Caco-2 (cell line): Measurements from ENCODE around the gene SMIM38. TPM values are rescaled to one million over a fixed set of nuclear protein-coding genes. Genes with fewer than 3 reads are reported as not detected.

Source experiments
- BruUV-seq: library from RNA; stranded (reverse); fragments of 400-500 nt; replicated peaks from 2 replicates; lab custom pipeline; 2021; lab: Mats Ljungman, UMichigan
- CTCF ChIA-PET: fragments of 300-600 bp; sonication (Branson Sonifier 250); formaldehyde crosslinking; loops from one replicate; lab custom pipeline; 2022; ENCODE audit warnings: antibody characterized with exemption; lab: Charles Lee
- POLR2A ChIA-PET: fragments of 300-600 bp; sonication (Branson Sonifier 250); formaldehyde crosslinking; loops from one replicate; lab custom pipeline; 2022; ENCODE audit warnings: antibody characterized with exemption; lab: Charles Lee
- DNase-seq, 2 experiments: peaks; one replicate each; pipeline versions ENCODE4 v3.0.0 to v3.0.0-alpha.2; 2020 to 2022
- H3K27me3 ChIP-seq: replicated peaks from 2 replicates; pipeline ENCODE4 v1.6.0; 2011; ENCODE audit warnings: low read length; ENCODE audit not compliant: control insufficient read depth, insufficient read depth
- H3K36me3 ChIP-seq: 2 replicates; pipeline ENCODE4 v1.5.1; 2011; ENCODE audit warnings: low read length; ENCODE audit not compliant: control insufficient read depth, insufficient read depth
- H3K4me1 ChIP-seq: fragments of 250-450 bp; sonication (Bioruptor Pico); 2 replicates; pipeline ENCODE4 v1.5.1; 2020; ENCODE audit warnings: mild to moderate bottlenecking
- H3K4me3 ChIP-seq: 2 replicates; pipeline ENCODE4 v1.5.1; 2011; ENCODE audit warnings: low read depth, mild to moderate bottlenecking, control low read depth, low read length
- H3K9me3 ChIP-seq: fragments of 250-450 bp; sonication (Bioruptor Pico); 2 replicates; pipeline ENCODE4 v1.5.1; 2020; ENCODE audit warnings: mild to moderate bottlenecking, moderate library complexity
- H3K27ac Mint-ChIP-seq: one replicate; pipeline ENCODE4 v1.8.0; 2022; ENCODE audit warnings: mixed read lengths; ENCODE audit not compliant: unreplicated experiment
- H3K27me3 Mint-ChIP-seq: one replicate; pipeline ENCODE4 v1.8.0; 2022; ENCODE audit warnings: mixed read lengths; ENCODE audit not compliant: insufficient read depth, unreplicated experiment
- H3K36me3 Mint-ChIP-seq: one replicate; pipeline ENCODE4 v1.8.0; 2022; ENCODE audit warnings: mild to moderate bottlenecking, mixed read lengths; ENCODE audit not compliant: insufficient read depth, unreplicated experiment
- H3K4me1 Mint-ChIP-seq: one replicate; pipeline ENCODE4 v1.8.0; 2022; ENCODE audit warnings: low read depth, mixed read lengths; ENCODE audit not compliant: unreplicated experiment
- H3K4me3 Mint-ChIP-seq: one replicate; pipeline ENCODE4 v1.8.0; 2022; ENCODE audit warnings: mild to moderate bottlenecking, moderate library complexity, mixed read lengths; ENCODE audit not compliant: unreplicated experiment
- H3K9me3 Mint-ChIP-seq: one replicate; pipeline ENCODE4 v1.8.0; 2022; ENCODE audit warnings: mixed read lengths; ENCODE audit not compliant: unreplicated experiment
- CTCF ChIP-seq, 2 experiments: fragments of 200-600 bp in 1 of 2; IDR thresholded peaks; 1 replicate in 1 of 2; 2 replicates in 1 of 2; pipeline versions ENCODE4 v1.5.1 to v1.8.0; 2011 to 2022; ENCODE audit warnings: antibody characterized with exemption in 1 of 2, control low read depth in 1 of 2, inconsistent platforms in 1 of 2, low read depth in 1 of 2, low read length in 1 of 2, mild to moderate bottlenecking in 1 of 2, moderate library complexity in 1 of 2; ENCODE audit not compliant: insufficient read depth in 1 of 2, severe bottlenecking in 1 of 2, unreplicated experiment in 1 of 2
- intact Hi-C: fragments of 100-400 bp; cut with micrococcal nuclease; formaldehyde crosslinking; loops from one replicate; pipeline ENCODE4 v1.10.0; 2022; ENCODE audit not compliant: unreplicated experiment
- total RNA-seq: library from RNA; stranded (reverse); gene quantifications from 2 replicates; pipeline ENCODE4 v1.2.3, GENCODE V29; 2022

Gene SMIM38
- total RNA-seq, 1 experiment from 2014 or later: 0.66 TPM

GRCh38 chr11:69171476-69172240 lies 15.9 kb downstream of the SMIM38 start:
- no peak for DNase-seq
- H3K36me3 Mint-ChIP-seq: no peaks in the 10 kb centered on the region
- Histone ChIP-seq H3K4me1 (peaks cover 16% of the 10 kb centered on the region), H3K36me3 (no peaks in the 10 kb centered on the region), H3K9me3 (peaks cover 12% of the 10 kb centered on the region), H3K27me3 (no peaks in the 10 kb centered on the region), H3K4me3 (no peak overlapping the region)
- peaks cover 8% of the 10 kb centered on the region for H3K4me1 Mint-ChIP-seq
- H3K9me3 Mint-ChIP-seq: no peaks in the 10 kb centered on the region
- ChIA-PET CTCF (interaction anchor here (1.3 to 1.6 kb wide), 2 partner anchors 40 to 103 kb away, joined by 7 to 8 read pairs; no protein-coding TSS in a partner anchor), POLR2A (no interaction called here)
- H3K4me3 Mint-ChIP-seq: no peak overlapping the region
- TF ChIP-seq CTCF (IDR thresholded peaks at IDR 0.05; ENCODE audit: insufficient read depth in 1 of 2, low read depth in 1 of 2, low read length in 1 of 2, severe bottlenecking in 1 of 2, unreplicated experiment in 1 of 2): no peak
- no TSS peak for BruUV-seq
- intact Hi-C loops: no loop called here
- no peak overlapping the region for H3K27ac Mint-ChIP-seq
- no peaks in the 10 kb centered on the region for H3K27me3 Mint-ChIP-seq

- BruUV-seq: no TSS peak
- intact Hi-C loops: no loop called here
- Mint-ChIP-seq H3K9me3 (no peaks in the 10 kb centered on the region), H3K36me3 (no peaks in the 10 kb centered on the region), H3K4me1 (peaks cover 8% of the 10 kb centered on the region), H3K27me3 (no peaks in the 10 kb centered on the region), H3K27ac (no peak overlapping the region), H3K4me3 (no peak overlapping the region)
- peaks cover 16% of the 10 kb centered on the region for H3K9me3 ChIP-seq
- no peaks in the 10 kb centered on the region for H3K27me3 ChIP-seq
- no peak for TF ChIP-seq CTCF (IDR thresholded peaks at IDR 0.05; ENCODE audit: insufficient read depth in 1 of 2, low read depth in 1 of 2, low read length in 1 of 2, severe bottlenecking in 1 of 2, unreplicated experiment in 1 of 2)
- DNase-seq: no peak
- no peaks in the 10 kb centered on the region for H3K36me3 ChIP-seq
- H3K4me3 ChIP-seq: no peak overlapping the region
- ChIA-PET POLR2A (no interaction called here), CTCF (no interaction called here)
- H3K4me1 ChIP-seq: peaks cover 16% of the 10 kb centered on the region
These were observed 16.9 kb downstream of the SMIM38 start for GRCh38 chr11:69172674-69173073.

- ChIA-PET CTCF (no interaction called here), POLR2A (no interaction called here)
- no peak overlapping the region for H3K27ac Mint-ChIP-seq
- no peaks in the 10 kb centered on the region for H3K27me3 Mint-ChIP-seq
- BruUV-seq: no TSS peak
- H3K4me1 Mint-ChIP-seq: peaks cover 8% of the 10 kb centered on the region
- no peaks in the 10 kb centered on the region for H3K9me3 Mint-ChIP-seq
- intact Hi-C loops: no loop called here
- peaks cover 16% of the 10 kb centered on the region for H3K4me1 ChIP-seq
- no peak for DNase-seq
- H3K9me3 ChIP-seq: peaks cover 16% of the 10 kb centered on the region
- no peak for TF ChIP-seq CTCF (IDR thresholded peaks at IDR 0.05; ENCODE audit: insufficient read depth in 1 of 2, low read depth in 1 of 2, low read length in 1 of 2, severe bottlenecking in 1 of 2, unreplicated experiment in 1 of 2)
- H3K36me3 ChIP-seq: no peaks in the 10 kb centered on the region
- H3K36me3 Mint-ChIP-seq: no peaks in the 10 kb centered on the region
- H3K4me3 Mint-ChIP-seq: no peak overlapping the region
- no peaks in the 10 kb centered on the region for H3K27me3 ChIP-seq
- no peak overlapping the region for H3K4me3 ChIP-seq
These were observed 17.6 kb downstream of the SMIM38 start for GRCh38 chr11:69173331-69173730.
